Liver (tissue), 9 donors: Measurements from ENCODE around the gene FIBP. TPM values are rescaled to one million over a fixed set of nuclear protein-coding genes. Genes with fewer than 3 reads are reported as not detected.

Experiments
- DNase-seq: peaks from one replicate; pipeline ENCODE4 v3.0.0-alpha.2; 2017; ENCODE audit warnings: low spot score
- H3K27ac ChIP-seq, 2 donors: one replicate each; pipeline ENCODE4 v1.7.0; 2013; ENCODE audit warnings: inconsistent platforms in 2 of 2, low read length in 2 of 2, control low read depth in 1 of 2, low read depth in 1 of 2, mild to moderate bottlenecking in 1 of 2
- H3K27me3 ChIP-seq, 4 donors: one replicate each; pipeline versions ENCODE4 v1.6.1 to v1.7.0; 2013; ENCODE audit warnings: low read length in 3 of 4, inconsistent platforms in 1 of 4, mild to moderate bottlenecking in 1 of 4, moderate library complexity in 1 of 4; ENCODE audit not compliant: control insufficient read depth in 4 of 4, insufficient read depth in 4 of 4
- H3K36me3 ChIP-seq, 4 donors: one replicate each; pipeline versions ENCODE4 v1.6.1 to v1.7.0; 2013; ENCODE audit warnings: low read length in 3 of 4, mild to moderate bottlenecking in 3 of 4, low read depth in 1 of 4, moderate library complexity in 1 of 4; ENCODE audit not compliant: control insufficient read depth in 4 of 4, insufficient read depth in 3 of 4
- H3K4me1 ChIP-seq, 4 donors: one replicate each; pipeline versions ENCODE4 v1.6.1 to v1.7.0; 2013; ENCODE audit warnings: low read length in 3 of 4, mild to moderate bottlenecking in 3 of 4, moderate library complexity in 1 of 4; ENCODE audit not compliant: control insufficient read depth in 4 of 4, insufficient read depth in 4 of 4
- H3K4me3 ChIP-seq, 3 donors: one replicate each; pipeline versions ENCODE4 v1.6.1 to v1.7.0; 2013; ENCODE audit warnings: low read length in 3 of 3, control low read depth in 1 of 3, low read depth in 1 of 3, mild to moderate bottlenecking in 1 of 3
- H3K9ac ChIP-seq, 2 donors: one replicate each; pipeline ENCODE4 v1.7.0; 2013; ENCODE audit warnings: low read length in 2 of 2, mild to moderate bottlenecking in 2 of 2, moderate library complexity in 2 of 2, control low read depth in 1 of 2, low read depth in 1 of 2
- H3K9me3 ChIP-seq, 4 donors: one replicate each; pipeline versions ENCODE4 v1.6.1 to v1.7.0; 2013; ENCODE audit warnings: low read length in 3 of 4; ENCODE audit not compliant: control insufficient read depth in 4 of 4
- ATF3 ChIP-seq: IDR thresholded peaks from 2 replicates; pipeline ENCODE4 v1.6.1; 2016; ENCODE audit warnings: antibody characterized with exemption
- EGR1 ChIP-seq, 2 donors: IDR thresholded peaks; 2 replicates each; pipeline ENCODE4 v1.6.1; 2016 to 2018; ENCODE audit warnings: antibody characterized with exemption in 2 of 2, low read depth in 2 of 2
- FOXA1 ChIP-seq: IDR thresholded peaks from 2 replicates; pipeline ENCODE4 v1.6.1; 2016; ENCODE audit warnings: antibody characterized with exemption
- GABPA ChIP-seq, 2 donors: IDR thresholded peaks in 1 of 2; conservative IDR thresholded peaks in 1 of 2; 2 replicates each; pipeline ENCODE4 v1.6.1; 2016; ENCODE audit warnings: antibody characterized with exemption in 2 of 2, mild to moderate bottlenecking in 1 of 2, moderate library complexity in 1 of 2
- HNF4G ChIP-seq: IDR thresholded peaks from 2 replicates; pipeline ENCODE4 v1.6.1; 2016; ENCODE audit warnings: antibody characterized with exemption
- JUND ChIP-seq, 2 donors: IDR thresholded peaks; 2 replicates each; pipeline ENCODE4 v1.6.1; 2016; ENCODE audit warnings: antibody characterized with exemption in 2 of 2
- NR2F2 ChIP-seq: IDR thresholded peaks from 2 replicates; pipeline ENCODE4 v1.6.1; 2016; ENCODE audit warnings: antibody characterized with exemption
- RAD21 ChIP-seq, 2 donors: IDR thresholded peaks; 2 replicates each; pipeline ENCODE4 v1.6.1; 2016; ENCODE audit warnings: antibody characterized with exemption in 2 of 2, mild to moderate bottlenecking in 2 of 2
- REST ChIP-seq: IDR thresholded peaks from 2 replicates; pipeline ENCODE4 v1.6.1; 2016; ENCODE audit warnings: antibody characterized with exemption, mild to moderate bottlenecking
- RXRA ChIP-seq, 2 donors: IDR thresholded peaks; 2 replicates each; pipeline ENCODE4 v1.6.1; 2017 to 2018; ENCODE audit warnings: antibody characterized with exemption in 2 of 2, mild to moderate bottlenecking in 1 of 2
- SP1 ChIP-seq: IDR thresholded peaks from 2 replicates; pipeline ENCODE4 v1.6.1; 2018; ENCODE audit warnings: antibody characterized with exemption, mild to moderate bottlenecking
- TAF1 ChIP-seq: conservative IDR thresholded peaks from 2 replicates; pipeline ENCODE4 v1.6.1; 2016; ENCODE audit warnings: antibody characterized with exemption, mild to moderate bottlenecking
- YY1 ChIP-seq: IDR thresholded peaks from 2 replicates; pipeline ENCODE4 v1.6.1; 2016; ENCODE audit warnings: antibody characterized with exemption, mild to moderate bottlenecking
- WGBS: extraction: QIAGEN DNeasy Blood & Tissue Kit; methylation state at CpG from one replicate; pipeline ENCODE4 v1.1.7; 2013; 5-methylcytosine and 5-hydroxymethylcytosine counted together
- polyA plus RNA-seq, 2 donors: library from polyadenylated mRNA; stranded (reverse) in 1 of 2; unstranded in 1 of 2; fragments of 200-250 nt in 1 of 2; fragments of >200 nt in 1 of 2; fragmentation: Nextera tagmentation in 1 of 2; extraction: Ambion mirVana in 1 of 2; gene quantifications; one replicate each; pipeline versions ENCODE4 v1.2.1 to v1.2.3, GENCODE V29; 2013 to 2015
- total RNA-seq, 2 donors: library from RNA; depleted of rRNA; stranded (reverse); fragments of >200 nt; gene quantifications; one replicate each; pipeline ENCODE4 v1.2.3, GENCODE V29; 2014
- donor health status: healthy.
- donor health status: healthy.
- donor health status: healthy.
- donor health status: healthy.
- donor health status: healthy.

Gene FIBP
- total and polyA plus RNA-seq, 4 donors: 23.7 to 45.4 (median 29.1) TPM

GRCh38 chr11:65919141-65919572, 30.9 kb upstream of the FIBP start, which contains the start of gene DRAP1 (continued):
- peak; percentile 36 for TF ChIP-seq REST
- TF ChIP-seq RAD21 (IDR thresholded peaks at IDR 0.05): peak in 1 of 2 donors; percentile 61

- 4% methylated on average over 77 of the region's 77 CpGs for WGBS
- H3K36me3 ChIP-seq: peaks cover 0 to 9% (median 4%) of the 10 kb centered on the region in 4 donors
- TF ChIP-seq SP1: no peak
- no peak for TF ChIP-seq TAF1
- peak; percentile 81 for TF ChIP-seq YY1
- peak within 1 kb of the TSS; percentile 68 to 82 for H3K27ac ChIP-seq
- peak within 1 kb of the TSS; percentile 85 to 93 (median 86) for H3K4me3 ChIP-seq
- no peaks in the 10 kb centered on the region for H3K27me3 ChIP-seq
- no peaks in the 10 kb centered on the region for H3K9me3 ChIP-seq
- peak within 1 kb of the TSS; percentile 33 to 93 for H3K9ac ChIP-seq
- DNase-seq: no peak
- peaks cover 7 to 31% (median 21%) of the 10 kb centered on the region in 4 donors for H3K4me1 ChIP-seq
Measured at GRCh38 chr11:65918211-65919140, 30.2 kb upstream of the FIBP start, which contains the start of gene C11orf68. Gene C11orf68, minus strand, starts transcription at chr11:65919062. Its CDS starts 31 bp downstream, at chr11:65919031.

- Histone ChIP-seq H3K27me3 (no peaks in the 10 kb centered on the region), H3K4me3 (peak overlapping the region; percentile 77 to 93 (median 85)), H3K4me1 (peaks cover 7 to 31% (median 21%) of the 10 kb centered on the region in 4 donors), H3K9ac (peak overlapping the region in 1 of 2 donors; percentile 93), H3K36me3 (peaks cover 0 to 4% (median 1%) of the 10 kb centered on the region in 4 donors), H3K27ac (no peak overlapping the region), H3K9me3 (no peaks in the 10 kb centered on the region)
- WGBS: 90% methylated on average over 35 of the region's 35 CpGs
- DNase-seq: no peak
- no peak for TF ChIP-seq NR2F2
- no peak for TF ChIP-seq YY1
- no peak for TF ChIP-seq EGR1 (IDR thresholded peaks at IDR 0.05; ENCODE audit: low read depth in 2 of 2)
- TF ChIP-seq JUND (IDR thresholded peaks at IDR 0.05): no peak
- no peak for TF ChIP-seq RXRA (IDR thresholded peaks at IDR 0.05)
- no peak for TF ChIP-seq HNF4G
Measured at GRCh38 chr11:65917434-65918210, 29.4 kb upstream of the FIBP start.

- no peak overlapping the region for H3K9ac ChIP-seq
- TF ChIP-seq RAD21 (IDR thresholded peaks at IDR 0.05) (no peak), JUND (IDR thresholded peaks at IDR 0.05) (no peak), REST (no peak), ATF3 (no peak), GABPA (IDR thresholded peaks at IDR 0.05 in 1 of 2, conservative IDR thresholded peaks at IDR 0.05 in 1 of 2) (no peak), YY1 (no peak), FOXA1 (no peak), SP1 (no peak), NR2F2 (no peak)
Measured at GRCh38 chr11:65917077-65917433, 28.8 kb upstream of the FIBP start.

More at GRCh38 chr11:65917077-65917433, 28.8 kb upstream of the FIBP start:
- 95% methylated on average over 3 of the region's 3 CpGs for WGBS
- H3K27me3 ChIP-seq: no peaks in the 10 kb centered on the region
- H3K9me3 ChIP-seq: no peaks in the 10 kb centered on the region
- peaks cover 0 to 2% (median 0%) of the 10 kb centered on the region in 4 donors for H3K36me3 ChIP-seq
- no peak overlapping the region for H3K4me3 ChIP-seq
- peaks cover 7 to 31% (median 21%) of the 10 kb centered on the region in 4 donors for H3K4me1 ChIP-seq
- no peak for DNase-seq
- H3K27ac ChIP-seq: no peak overlapping the region
